Measurements from ENCODE around the gene CBL. TPM values are rescaled to one million over a fixed set of nuclear protein-coding genes. Genes with fewer than 3 reads are reported as not detected.
"Not testable (repeated sequence)": the region's sequence is repeated elsewhere in the genome, so short reads cannot be mapped to it uniquely, and the experiment has no call there.

CBL gene
- total RNA-seq, 2 experiments from 2014 or later = 19.2 to 59.1 TPM

DNA sequence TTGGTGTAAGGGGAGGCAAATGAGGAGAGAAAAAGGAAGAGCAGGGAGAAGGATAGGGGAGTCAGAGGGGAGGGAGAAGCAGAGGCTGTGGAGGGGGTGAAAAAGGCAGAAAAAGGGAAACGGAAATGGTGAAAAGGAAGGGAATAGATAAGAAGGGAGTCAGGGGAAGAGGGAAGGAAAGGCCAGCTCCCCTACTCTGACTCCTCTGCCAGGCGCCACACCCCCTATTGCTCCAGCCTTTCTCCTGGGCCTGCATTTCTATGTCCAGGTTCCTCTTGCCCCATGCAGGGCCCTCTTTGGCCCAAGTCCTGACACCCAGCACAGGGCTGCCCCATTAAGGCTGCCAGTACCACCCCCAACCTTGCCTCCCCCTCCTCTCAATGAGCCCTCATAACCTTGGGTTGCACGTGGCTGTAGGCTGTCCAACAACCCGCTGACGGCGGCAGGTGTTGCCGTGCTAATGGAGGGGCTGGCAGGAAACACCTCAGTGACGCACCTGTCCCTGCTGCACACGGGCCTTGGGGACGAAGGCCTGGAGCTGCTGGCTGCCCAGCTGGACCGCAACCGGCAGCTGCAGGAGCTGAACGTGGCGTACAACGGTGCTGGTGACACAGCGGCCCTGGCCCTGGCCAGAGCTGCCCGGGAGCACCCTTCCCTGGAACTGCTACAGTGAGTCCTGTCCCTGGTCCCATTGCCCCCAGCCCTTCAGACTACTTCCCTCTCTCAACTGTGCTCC, 24.3 kb upstream of the CBL start:
- BruUV-seq (replicated peaks) = no TSS peak
- intact Hi-C loops (cut with micrococcal nuclease; ENCODE audit: unreplicated experiment) = no loop called here
- no peak for DNase-seq (ENCODE audit: low spot score)
- Histone ChIP-seq H3K9me3 (ENCODE audit: low read length) (no peaks in the 10 kb centered on the region), H3K4me3 (ENCODE audit: low read depth, low read length, poor library complexity, severe bottlenecking) (no peak overlapping the region), H3K79me2 (ENCODE audit: insufficient read depth, low read depth, low read length) (no peaks in the 10 kb centered on the region), H3K4me2 (ENCODE audit: low read length) (no peak overlapping the region), H3K4me1 (ENCODE audit: insufficient read depth, low read length, poor library complexity, severe bottlenecking) (peaks cover 11% of the 10 kb centered on the region), H2AFZ (ENCODE audit: low read length) (no peak overlapping the region), H3K9me2 (ENCODE audit: insufficient read depth, low read length) (no peaks in the 10 kb centered on the region), H4K20me1 (ENCODE audit: insufficient read depth, low read length) (no peaks in the 10 kb centered on the region), H3K36me3 (ENCODE audit: insufficient read depth, low read length) (no peaks in the 10 kb centered on the region), H3K27ac (ENCODE audit: low read depth, low read length, poor library complexity, severe bottlenecking) (no peak overlapping the region)
- CTCF ChIA-PET (ENCODE audit: unreplicated experiment) = no interaction called here
- no peak for TF ChIP-seq EZH2phosphoT487 (IDR thresholded peaks at IDR 0.05; ENCODE audit: borderline replicate concordance, low read depth, low read length)
- POLR2A ChIA-PET = interaction anchor here (0.6 to 0.7 kb wide), 2 partner anchors 21 to 58 kb away, joined by 3 to 4 read pairs; no protein-coding TSS in a partner anchor

DNA sequence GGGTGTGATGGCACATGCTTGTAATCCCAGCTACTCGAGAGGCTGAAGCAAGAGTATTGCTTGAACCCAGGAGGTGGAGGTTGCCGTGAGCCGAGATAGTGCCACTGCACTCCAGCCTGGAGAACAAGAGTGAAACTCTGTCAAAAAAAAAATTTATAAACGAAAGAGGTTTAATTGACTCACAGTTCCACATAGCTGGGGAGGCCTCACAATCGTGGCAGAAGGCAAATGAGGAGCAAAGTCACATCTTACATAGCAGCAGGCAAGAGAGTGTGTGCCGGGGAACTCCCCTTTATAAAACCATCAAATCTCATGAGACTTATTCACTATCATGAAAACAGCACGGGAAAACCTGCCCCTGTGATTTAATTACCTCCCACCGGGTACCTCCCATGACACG, 21.7 kb upstream of the CBL start:
- H3K4me1 ChIP-seq (ENCODE audit: insufficient read depth, low read length, poor library complexity, severe bottlenecking); DNase-seq (ENCODE audit: low spot score); H3K27ac ChIP-seq (ENCODE audit: low read depth, low read length, poor library complexity, severe bottlenecking); BruUV-seq (replicated peaks); H3K4me3 ChIP-seq (ENCODE audit: low read depth, low read length, poor library complexity, severe bottlenecking); H4K20me1 ChIP-seq (ENCODE audit: insufficient read depth, low read length); intact Hi-C loops (cut with micrococcal nuclease; ENCODE audit: unreplicated experiment); H2AFZ ChIP-seq (ENCODE audit: low read length); H3K9me2 ChIP-seq (ENCODE audit: insufficient read depth, low read length); H3K79me2 ChIP-seq (ENCODE audit: insufficient read depth, low read depth, low read length); H3K4me2 ChIP-seq (ENCODE audit: low read length); CTCF ChIA-PET (ENCODE audit: unreplicated experiment); H3K36me3 ChIP-seq (ENCODE audit: insufficient read depth, low read length); H3K9me3 ChIP-seq (ENCODE audit: low read length): not testable (repeated sequence)
- POLR2A ChIA-PET = interaction anchor here (0.6 kb wide), 1 partner anchor 26 kb away, joined by 3 read pairs; no protein-coding TSS in a partner anchor

DNA sequence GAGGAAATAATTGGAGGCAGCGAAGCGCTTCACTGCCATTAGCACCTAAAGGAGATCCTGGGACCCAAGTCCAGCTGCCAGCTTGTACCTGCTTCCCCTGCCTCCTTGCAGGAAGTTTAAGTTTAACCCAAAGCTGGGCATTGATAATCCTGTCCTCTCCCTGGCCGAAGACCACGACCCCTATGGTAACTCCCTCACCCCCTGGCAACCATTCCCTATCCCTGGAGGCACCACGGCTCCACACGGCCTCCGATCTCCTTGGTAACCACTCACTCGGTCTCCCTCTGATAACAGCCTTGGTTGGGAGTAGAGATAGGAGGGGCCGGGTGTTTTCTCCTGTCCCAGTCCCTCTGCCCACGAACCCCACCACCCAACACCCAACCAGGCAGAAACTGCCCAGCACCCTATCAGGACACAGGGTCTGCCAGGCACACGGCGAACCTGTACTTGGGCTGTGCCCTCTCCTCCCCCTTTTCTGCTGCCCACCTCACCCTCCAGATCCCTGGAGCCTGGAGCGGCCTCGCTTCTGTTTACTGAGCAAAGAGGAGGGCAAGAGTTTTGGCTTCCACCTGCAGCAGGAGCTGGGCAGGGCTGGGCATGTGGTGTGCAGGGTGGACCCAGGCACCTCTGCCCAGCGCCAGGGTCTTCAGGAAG, 20.0 kb upstream of the CBL start:
- H3K4me1 ChIP-seq (ENCODE audit: insufficient read depth, low read length, poor library complexity, severe bottlenecking) = no peaks in the 10 kb centered on the region
- CTCF ChIA-PET (ENCODE audit: unreplicated experiment) = no interaction called here
- no peaks in the 10 kb centered on the region for H3K9me2 ChIP-seq (ENCODE audit: insufficient read depth, low read length)
- TF ChIP-seq EZH2phosphoT487 (IDR thresholded peaks at IDR 0.05; ENCODE audit: borderline replicate concordance, low read depth, low read length) = no peak
- TF ChIP-seq, protein P1, sequence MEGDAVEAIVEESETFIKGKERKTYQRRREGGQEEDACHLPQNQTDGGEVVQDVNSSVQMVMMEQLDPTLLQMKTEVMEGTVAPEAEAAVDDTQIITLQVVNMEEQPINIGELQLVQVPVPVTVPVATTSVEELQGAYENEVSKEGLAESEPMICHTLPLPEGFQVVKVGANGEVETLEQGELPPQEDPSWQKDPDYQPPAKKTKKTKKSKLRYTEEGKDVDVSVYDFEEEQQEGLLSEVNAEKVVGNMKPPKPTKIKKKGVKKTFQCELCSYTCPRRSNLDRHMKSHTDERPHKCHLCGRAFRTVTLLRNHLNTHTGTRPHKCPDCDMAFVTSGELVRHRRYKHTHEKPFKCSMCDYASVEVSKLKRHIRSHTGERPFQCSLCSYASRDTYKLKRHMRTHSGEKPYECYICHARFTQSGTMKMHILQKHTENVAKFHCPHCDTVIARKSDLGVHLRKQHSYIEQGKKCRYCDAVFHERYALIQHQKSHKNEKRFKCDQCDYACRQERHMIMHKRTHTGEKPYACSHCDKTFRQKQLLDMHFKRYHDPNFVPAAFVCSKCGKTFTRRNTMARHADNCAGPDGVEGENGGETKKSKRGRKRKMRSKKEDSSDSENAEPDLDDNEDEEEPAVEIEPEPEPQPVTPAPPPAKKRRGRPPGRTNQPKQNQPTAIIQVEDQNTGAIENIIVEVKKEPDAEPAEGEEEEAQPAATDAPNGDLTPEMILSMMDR (conservative IDR thresholded peaks at IDR 0.05; ENCODE audit: low read length) = no peak
- H3K36me3 ChIP-seq (ENCODE audit: insufficient read depth, low read length) = no peaks in the 10 kb centered on the region
- H3K9me3 ChIP-seq (ENCODE audit: low read length) = no peaks in the 10 kb centered on the region
- H3K27ac ChIP-seq (ENCODE audit: low read depth, low read length, poor library complexity, severe bottlenecking) = no peak overlapping the region
- H2AFZ ChIP-seq (ENCODE audit: low read length) = no peak overlapping the region
- H4K20me1 ChIP-seq (ENCODE audit: insufficient read depth, low read length) = no peaks in the 10 kb centered on the region
- POLR2A ChIA-PET = no interaction called here
- no peak for DNase-seq (ENCODE audit: low spot score)
- intact Hi-C loops (cut with micrococcal nuclease; ENCODE audit: unreplicated experiment) = no loop called here
- H3K4me2 ChIP-seq (ENCODE audit: low read length) = no peak overlapping the region
- H3K79me2 ChIP-seq (ENCODE audit: insufficient read depth, low read depth, low read length) = no peaks in the 10 kb centered on the region
- BruUV-seq (replicated peaks) = no TSS peak
- H3K4me3 ChIP-seq (ENCODE audit: low read depth, low read length, poor library complexity, severe bottlenecking) = no peak overlapping the region
